ENCODE data around the gene MAP2K7. TPM values are rescaled to one million over a fixed set of nuclear protein-coding genes. Genes with fewer than 3 reads are reported as not detected.
A peak's percentile ranks its signal among the peaks of the same experiment; 100 is the strongest.
"Not testable (repeated sequence)": the region's sequence is repeated elsewhere in the genome, so short reads cannot be mapped to it uniquely, and the experiment has no call there.

The MAP2K7 gene
- total RNA-seq, 1 donor = 14.8 TPM

GRCh38 chr19:7917267-7918061 is 13.8 kb downstream of the MAP2K7 start:
- peak overlapping the region; percentile 63 for H3K4me3 ChIP-seq (ENCODE audit: insufficient read depth, low read length)
- peaks cover 21% of the 10 kb centered on the region for H3K4me1 ChIP-seq (ENCODE audit: insufficient read depth, low read length)
- peaks cover 26% of the 10 kb centered on the region for H3K27me3 ChIP-seq (ENCODE audit: insufficient read depth, low read length)
- peaks cover 9% of the 10 kb centered on the region for H4K20me1 ChIP-seq (ENCODE audit: insufficient read depth, low read length)
- peaks cover 9% of the 10 kb centered on the region for H3K79me2 ChIP-seq (ENCODE audit: insufficient read depth, low read length)
- H3K36me3 ChIP-seq (ENCODE audit: insufficient read depth, low read length) = peaks cover 12% of the 10 kb centered on the region
- TF ChIP-seq, protein P1, sequence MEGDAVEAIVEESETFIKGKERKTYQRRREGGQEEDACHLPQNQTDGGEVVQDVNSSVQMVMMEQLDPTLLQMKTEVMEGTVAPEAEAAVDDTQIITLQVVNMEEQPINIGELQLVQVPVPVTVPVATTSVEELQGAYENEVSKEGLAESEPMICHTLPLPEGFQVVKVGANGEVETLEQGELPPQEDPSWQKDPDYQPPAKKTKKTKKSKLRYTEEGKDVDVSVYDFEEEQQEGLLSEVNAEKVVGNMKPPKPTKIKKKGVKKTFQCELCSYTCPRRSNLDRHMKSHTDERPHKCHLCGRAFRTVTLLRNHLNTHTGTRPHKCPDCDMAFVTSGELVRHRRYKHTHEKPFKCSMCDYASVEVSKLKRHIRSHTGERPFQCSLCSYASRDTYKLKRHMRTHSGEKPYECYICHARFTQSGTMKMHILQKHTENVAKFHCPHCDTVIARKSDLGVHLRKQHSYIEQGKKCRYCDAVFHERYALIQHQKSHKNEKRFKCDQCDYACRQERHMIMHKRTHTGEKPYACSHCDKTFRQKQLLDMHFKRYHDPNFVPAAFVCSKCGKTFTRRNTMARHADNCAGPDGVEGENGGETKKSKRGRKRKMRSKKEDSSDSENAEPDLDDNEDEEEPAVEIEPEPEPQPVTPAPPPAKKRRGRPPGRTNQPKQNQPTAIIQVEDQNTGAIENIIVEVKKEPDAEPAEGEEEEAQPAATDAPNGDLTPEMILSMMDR (IDR thresholded peaks at IDR 0.05; ENCODE audit: extremely low read depth, low read depth, low read length) = peak; percentile 38
- H2AFZ ChIP-seq (ENCODE audit: low read length) = peak overlapping the region; percentile 41
- no peaks in the 10 kb centered on the region for H3K9me3 ChIP-seq (ENCODE audit: low read depth, low read length)
- H3K27ac ChIP-seq (ENCODE audit: low read depth, low read length) = no peak overlapping the region
- DNase-seq (ENCODE audit: insufficient read length, low spot score, missing footprints) = peak; percentile 99
- peak overlapping the region; percentile 77 for H3K4me2 ChIP-seq (ENCODE audit: insufficient read depth, low read length)

DNA sequence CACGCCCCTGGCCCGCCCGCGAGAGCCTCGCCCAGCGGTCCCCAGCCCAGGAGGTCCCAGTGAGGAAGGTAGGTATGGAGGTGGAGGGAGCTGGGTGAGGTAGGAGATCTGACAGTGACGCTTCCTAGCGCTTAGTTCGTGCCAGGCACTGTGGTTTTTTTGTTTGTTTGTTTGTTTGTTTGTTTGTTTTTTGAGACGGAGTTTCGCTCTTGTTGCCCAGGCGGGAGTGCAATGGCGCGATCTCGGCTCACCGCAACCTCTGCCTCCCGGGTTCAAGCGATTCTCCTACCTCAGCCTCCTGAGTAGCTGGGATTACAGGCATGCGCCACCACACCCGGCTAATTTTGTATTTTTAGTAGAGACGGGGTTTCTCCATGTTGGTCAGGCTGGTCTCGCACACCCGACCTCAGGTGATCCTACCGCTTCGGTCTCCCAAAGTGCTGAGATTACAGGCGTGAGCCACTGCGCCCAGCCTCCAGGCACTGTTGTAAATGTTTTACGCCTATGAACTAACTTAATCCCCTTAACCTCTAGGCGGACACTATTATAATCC is 14.5 kb downstream of the MAP2K7 start:
- H3K27ac ChIP-seq (ENCODE audit: low read depth, low read length); H3K9me3 ChIP-seq (ENCODE audit: low read depth, low read length); DNase-seq (ENCODE audit: insufficient read length, low spot score, missing footprints); H4K20me1 ChIP-seq (ENCODE audit: insufficient read depth, low read length); H2AFZ ChIP-seq (ENCODE audit: low read length): not testable (repeated sequence)
- H3K4me3 ChIP-seq (ENCODE audit: insufficient read depth, low read length) = peak overlapping the region; percentile 63
- peaks cover 26% of the 10 kb centered on the region for H3K27me3 ChIP-seq (ENCODE audit: insufficient read depth, low read length)
- H3K4me2 ChIP-seq (ENCODE audit: insufficient read depth, low read length) = peak overlapping the region; percentile 77
- peaks cover 21% of the 10 kb centered on the region for H3K4me1 ChIP-seq (ENCODE audit: insufficient read depth, low read length)
- peaks cover 14% of the 10 kb centered on the region for H3K36me3 ChIP-seq (ENCODE audit: insufficient read depth, low read length)
- H3K79me2 ChIP-seq (ENCODE audit: insufficient read depth, low read length) = peaks cover 15% of the 10 kb centered on the region

- TF ChIP-seq, protein P1 (IDR thresholded peaks at IDR 0.05; ENCODE audit: extremely low read depth, low read depth, low read length) = no peak
- H4K20me1 ChIP-seq (ENCODE audit: insufficient read depth, low read length) = peaks cover 9% of the 10 kb centered on the region
- peaks cover 26% of the 10 kb centered on the region for H3K27me3 ChIP-seq (ENCODE audit: insufficient read depth, low read length)
- DNase-seq (ENCODE audit: insufficient read length, low spot score, missing footprints) = peak; percentile 73
- no peak overlapping the region for H3K4me2 ChIP-seq (ENCODE audit: insufficient read depth, low read length)
- H3K79me2 ChIP-seq (ENCODE audit: insufficient read depth, low read length) = peaks cover 17% of the 10 kb centered on the region
- no peak overlapping the region for H3K27ac ChIP-seq (ENCODE audit: low read depth, low read length)
- H3K36me3 ChIP-seq (ENCODE audit: insufficient read depth, low read length) = peaks cover 14% of the 10 kb centered on the region
- H3K4me1 ChIP-seq (ENCODE audit: insufficient read depth, low read length) = peaks cover 21% of the 10 kb centered on the region
- no peaks in the 10 kb centered on the region for H3K9me3 ChIP-seq (ENCODE audit: low read depth, low read length)
- H3K4me3 ChIP-seq (ENCODE audit: insufficient read depth, low read length) = no peak overlapping the region
- H2AFZ ChIP-seq (ENCODE audit: low read length) = no peak overlapping the region
Measured at GRCh38 chr19:7918615-7919421, 15.1 kb downstream of the MAP2K7 start.

GRCh38 chr19:7919610-7920518 is 16.2 kb downstream of the MAP2K7 start, which contains the start of gene SNAPC2:
TSS of gene SNAPC2 (plus strand) at chr19:7920338. CDS start at chr19:7920367, 29 bp downstream.
- Histone ChIP-seq H2AFZ (ENCODE audit: low read length) (peak within 1 kb of the TSS; percentile 85), H4K20me1 (ENCODE audit: insufficient read depth, low read length) (peaks cover 9% of the 10 kb centered on the region)

More at GRCh38 chr19:7919610-7920518, 16.2 kb downstream of the MAP2K7 start, which contains the start of gene SNAPC2:
- TF ChIP-seq, protein P1 (IDR thresholded peaks at IDR 0.05; ENCODE audit: extremely low read depth, low read depth, low read length) = no peak
- Histone ChIP-seq H3K27ac (ENCODE audit: low read depth, low read length) (peak within 1 kb of the TSS; percentile 91), H3K9me3 (ENCODE audit: low read depth, low read length) (no peaks in the 10 kb centered on the region), H3K27me3 (ENCODE audit: insufficient read depth, low read length) (peaks cover 26% of the 10 kb centered on the region), H3K4me1 (ENCODE audit: insufficient read depth, low read length) (peaks cover 21% of the 10 kb centered on the region), H3K4me2 (ENCODE audit: insufficient read depth, low read length) (peak within 1 kb of the TSS; percentile 91), H3K36me3 (ENCODE audit: insufficient read depth, low read length) (peaks cover 14% of the 10 kb centered on the region), H3K4me3 (ENCODE audit: insufficient read depth, low read length) (peak within 1 kb of the TSS; percentile 80), H3K79me2 (ENCODE audit: insufficient read depth, low read length) (peaks cover 17% of the 10 kb centered on the region)
- DNase-seq (ENCODE audit: insufficient read length, low spot score, missing footprints) = peak; percentile 100

Measured in osteoblast (primary cell).